K562 (cell line): ENCODE measurements around the gene PRSS38. TPM values are rescaled to one million over a fixed set of nuclear protein-coding genes. Genes with fewer than 3 reads are reported as not detected.

Experiments used
- ATAC-seq: fragments of 200-7000 bp; cut with Tn5 transposase; 3 replicates; pipeline ENCODE4 v1.9.1; 2020; ENCODE audit warnings: moderate library complexity
- BruUV-seq: library from RNA; stranded (reverse); fragments of 400-500 nt; replicated peaks from 2 replicates; lab custom pipeline; 2021; lab: Mats Ljungman, UMichigan
- CTCF ChIA-PET: fragments of 300-600 bp; formaldehyde crosslinking; extraction: SDS; loops from one replicate; lab custom pipeline; 2021; ENCODE audit warnings: low intra/inter-chr PET ratio; lab: Yijun Ruan, JAX
- POLR2A ChIA-PET: fragments of 300-600, 350-650 bp; sonication (Branson Sonifier 250); formaldehyde crosslinking; extraction: SDS; loops from one replicate; lab custom pipeline; 2021; ENCODE audit warnings: antibody characterized with exemption, inconsistent platforms; lab: Yijun Ruan, JAX
- DNase-seq, 4 experiments: peaks; one replicate each; pipeline versions ENCODE4 v3.0.0 to v3.0.0-alpha.2; 2011 to 2018; ENCODE audit warnings: low spot score in 3 of 4, mixed read lengths in 3 of 4; ENCODE audit errors: extremely low read depth in 1 of 4
- FAIRE-seq: peaks from 2 replicates; lab custom pipeline; 2011; peaks lifted over from hg19 to GRCh38; lab: Jason Lieb, UNC
- H2AFZ ChIP-seq: 2 replicates; pipeline ENCODE4 v1.6.0; 2011; ENCODE audit warnings: low read depth, low read length, control low read depth, inconsistent platforms
- H3K27ac ChIP-seq: fragments of 200-600 bp; 3 replicates; pipeline ENCODE4 v1.8.0; 2011; ENCODE audit warnings: low read depth, mild to moderate bottlenecking, control low read depth, inconsistent platforms, low read length, moderate library complexity, mixed read lengths; ENCODE audit errors: extremely low read depth
- H3K27me3 ChIP-seq, 2 experiments: fragments of 300-600 bp in 1 of 2; 2 replicates in 1 of 2; 3 replicates in 1 of 2; pipeline versions ENCODE4 v1.6.0 to v1.8.0; 2011; ENCODE audit warnings: inconsistent platforms in 2 of 2, low read length in 2 of 2, mild to moderate bottlenecking in 1 of 2, mixed read lengths in 1 of 2, moderate library complexity in 1 of 2; ENCODE audit not compliant: control insufficient read depth in 2 of 2, insufficient read depth in 2 of 2
- H3K36me3 ChIP-seq: fragments of 300-600 bp; 3 replicates; pipeline ENCODE4 v1.8.0; 2011; ENCODE audit warnings: mild to moderate bottlenecking, low read length, inconsistent platforms; ENCODE audit not compliant: control insufficient read depth, insufficient read depth
- H3K4me1 ChIP-seq, 2 experiments: fragments of 200-600 bp in 1 of 2; replicated peaks in 1 of 2; 2 replicates in 1 of 2; 3 replicates in 1 of 2; pipeline versions ENCODE4 v1.5.1 to v1.8.0; 2011; ENCODE audit warnings: inconsistent platforms in 2 of 2, low read length in 2 of 2, mild to moderate bottlenecking in 1 of 2, mixed read lengths in 1 of 2, moderate library complexity in 1 of 2; ENCODE audit not compliant: control insufficient read depth in 2 of 2, insufficient read depth in 2 of 2
- H3K4me2 ChIP-seq: 2 replicates; pipeline ENCODE4 v1.6.1; 2011; ENCODE audit warnings: low read length, control low read depth, inconsistent platforms, mixed read lengths; ENCODE audit not compliant: insufficient read depth
- H3K4me3 ChIP-seq: fragments of 200-600 bp; sonication (generic), shearing (Covaris generic); 2 replicates; pipeline ENCODE4 v1.5.1; 2016; ENCODE audit warnings: control low read depth, inconsistent platforms
- H3K79me2 ChIP-seq: fragments of 200-600 bp; 3 replicates; pipeline ENCODE4 v1.8.0; 2011; ENCODE audit warnings: low read length, inconsistent platforms; ENCODE audit not compliant: control insufficient read depth, insufficient read depth
- H3K9ac ChIP-seq, 2 experiments: 2 replicates each; pipeline versions ENCODE4 v1.6.0 to v1.6.1; 2011; ENCODE audit warnings: low read depth in 2 of 2, low read length in 2 of 2, control low read depth in 1 of 2, inconsistent platforms in 1 of 2, mild to moderate bottlenecking in 1 of 2, mixed read lengths in 1 of 2; ENCODE audit not compliant: insufficient read depth in 1 of 2
- H3K9me1 ChIP-seq: one replicate; pipeline ENCODE4 v1.6.0; 2011; ENCODE audit warnings: inconsistent platforms, mild to moderate bottlenecking, low read length, moderate library complexity; ENCODE audit not compliant: control insufficient read depth, insufficient read depth
- H3K9me3 ChIP-seq: replicated peaks from 2 replicates; pipeline ENCODE4 v1.5.1; 2011; ENCODE audit warnings: low read depth, low read length, inconsistent platforms; ENCODE audit not compliant: control insufficient read depth, insufficient read depth
- H4K20me1 ChIP-seq: replicated peaks from 2 replicates; pipeline ENCODE4 v1.6.1; 2011; ENCODE audit warnings: low read length, inconsistent platforms, mixed read lengths; ENCODE audit not compliant: control insufficient read depth, insufficient read depth
- ATF7 ChIP-seq: fragments of 450-650 bp; IDR thresholded peaks from 2 replicates; pipeline ENCODE4 v1.7.1; 2014; ENCODE audit warnings: mild to moderate bottlenecking, moderate library complexity
- FOXA3 ChIP-seq, 2 experiments: fragments of 450-650 bp in 1 of 2; sonication (generic) in 1 of 2; formaldehyde crosslinking; IDR thresholded peaks in 1 of 2; conservative IDR thresholded peaks in 1 of 2; 2 replicates each; pipeline versions ENCODE4 v1.4.0 to v1.8.0; 2020 to 2022; ENCODE audit warnings: mild to moderate bottlenecking in 2 of 2, missing genetic modification reagents in 1 of 2
- FOXK2 ChIP-seq, 2 experiments: fragments of 450-650 bp; IDR thresholded peaks in 1 of 2; conservative IDR thresholded peaks in 1 of 2; 2 replicates each; pipeline ENCODE4 v1.6.1; 2016; ENCODE audit warnings: low read depth in 2 of 2, mild to moderate bottlenecking in 1 of 2
- PKNOX1 ChIP-seq: fragments of 450-650 bp; IDR thresholded peaks from 2 replicates; pipeline ENCODE4 v1.6.1; 2016
- RAD21 ChIP-seq, 2 experiments: fragments of 250-450 bp in 1 of 2; fragments of 450-650 bp in 1 of 2; sonication (Bioruptor Pico) in 1 of 2; formaldehyde crosslinking in 1 of 2; IDR thresholded peaks in 1 of 2; conservative IDR thresholded peaks in 1 of 2; 2 replicates each; pipeline versions ENCODE4 v1.4.0 to v1.8.0; 2020 to 2022; ENCODE audit warnings: mild to moderate bottlenecking in 2 of 2, moderate library complexity in 1 of 2
- RFX1 ChIP-seq: fragments of 450-650 bp; IDR thresholded peaks from 2 replicates; pipeline ENCODE4 v1.6.1; 2016; ENCODE audit warnings: mild to moderate bottlenecking, moderate library complexity
- WGBS: fragments of 100-300 bp; shearing (Covaris generic); methylation state at CpG from one replicate; pipeline ENCODE4 v1.1.6; 2016; ENCODE audit warnings: low coverage, mixed read lengths; ENCODE audit not compliant: insufficient coverage; ENCODE audit errors: missing lambda C conversion rate; 5-methylcytosine and 5-hydroxymethylcytosine counted together
- in situ Hi-C: fragments of 300-500 bp; cut with MboI; formaldehyde crosslinking; loops from 4 replicates; pipeline ENCODE4 v1.15.0; 2018; ENCODE audit warnings: inconsistent platforms, mixed read lengths
- intact Hi-C: fragments of 100-400 bp; cut with micrococcal nuclease; formaldehyde crosslinking; loops from 2 replicates; pipeline ENCODE4 v1.14.2; 2022
- polyA plus RNA-seq, 8 experiments: library from polyadenylated mRNA; depleted of rRNA in 4 of 8; stranded (reverse) in 5 of 8; unstranded in 3 of 8; fragments of >200 nt; fragmentation: Nextera tagmentation in 2 of 8; fragmentation: Illumina TruSeq in 1 of 8; extraction: Ambion mirVana in 2 of 8; extraction: Trizol in 1 of 8; gene quantifications; 2 replicates each; pipeline versions ENCODE4 v1.2.1 to v1.2.3, GENCODE V29; 2011 to 2014; ENCODE audit warnings: inconsistent platforms in 1 of 8, missing spikeins in 1 of 8
- total RNA-seq, 7 experiments: library from RNA; depleted of rRNA in 6 of 7; stranded (reverse); fragments of >200 nt in 6 of 7; fragmentation: Illumina TruSeq in 2 of 7; extraction: Trizol in 2 of 7; gene quantifications; 2 replicates each; pipeline versions ENCODE4 v1.2.1 to v1.2.3, GENCODE V29; 2011 to 2021; ENCODE audit warnings: low replicate concordance in 1 of 7
- TF ChIP-seq, protein P1 (sequence below): sonication (generic); formaldehyde crosslinking; IDR thresholded peaks from 2 replicates; pipeline ENCODE4 v1.8.1; 2023; ENCODE audit warnings: mild to moderate bottlenecking, missing genetic modification reagents, moderate library complexity
- TF ChIP-seq, protein P2 (sequence below): fragments of 450-650 bp; IDR thresholded peaks from 2 replicates; pipeline ENCODE4 v1.6.1; 2017; ENCODE audit warnings: antibody characterized with exemption, mild to moderate bottlenecking
- TF ChIP-seq, protein P3 (sequence below), 3 experiments: IDR thresholded peaks in 2 of 3; conservative IDR thresholded peaks in 1 of 3; 2 replicates each; pipeline ENCODE4 v1.5.1; 2011 to 2012; ENCODE audit warnings: low read length in 3 of 3, mild to moderate bottlenecking in 3 of 3, control low read depth in 2 of 3, improper control_type of control experiment in 1 of 3, inconsistent platforms in 1 of 3, low read depth in 1 of 3, mixed read lengths in 1 of 3, moderate library complexity in 1 of 3; ENCODE audit not compliant: insufficient read depth in 2 of 3

PRSS38 gene
- total and polyA plus RNA-seq, 9 of the 15 experiments (the other 6 are each of a cell fraction or from before 2014, with no cell fraction given): 0.09 to 0.14 TPM; not detected in 7

DNA sequence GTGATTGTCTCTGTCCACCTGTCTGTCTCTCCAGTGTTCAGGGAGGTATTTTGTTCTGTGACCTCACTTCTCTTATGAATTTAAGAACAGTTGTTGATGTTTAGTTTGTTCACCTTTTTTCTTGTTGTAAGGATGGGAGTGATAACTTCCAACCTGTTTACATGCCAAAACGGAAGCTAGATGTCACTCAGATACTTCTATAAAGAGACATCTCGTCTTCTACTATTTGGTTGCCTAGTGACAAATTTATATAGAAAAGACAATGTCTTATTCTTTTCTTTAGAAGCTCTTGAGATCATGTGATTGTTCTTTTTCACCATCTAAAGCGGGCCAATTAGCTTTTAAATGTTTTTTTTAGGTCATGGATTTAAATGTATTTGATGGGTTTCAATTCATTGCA is 33.8 kb downstream of the PRSS38 start:
- no peaks in the 10 kb centered on the region for H3K9me3 ChIP-seq
- peak overlapping the region; percentile 73; the same call in 1 of the 2 replicates for H2AFZ ChIP-seq
- H3K27ac ChIP-seq: peak overlapping the region; percentile 69
- in situ Hi-C loops: no loop called here
- POLR2A ChIA-PET: interaction anchor here (0.6 to 1.4 kb wide), 3 partner anchors 9 to 59 kb away, joined by 3 to 8 read pairs (median 5); no protein-coding TSS in a partner anchor
- no peak for DNase-seq
- peaks cover 5% of the 10 kb centered on the region; the same call in 1 of the 3 replicates for H3K79me2 ChIP-seq
- H3K4me3 ChIP-seq: no peak overlapping the region
- H3K9ac ChIP-seq: peak overlapping the region; percentile 8 to 40; a peak in 2 of 4 replicates
- ATAC-seq: no peak
- TF ChIP-seq FOXA3 (CRISPR knock-in tag; conservative IDR thresholded peaks at IDR 0.05 in 1 of 2, IDR thresholded peaks at IDR 0.05 in 1 of 2) (no peak), PKNOX1 (peak; percentile 44), ATF7 (no peak), FOXK2 (conservative IDR thresholded peaks at IDR 0.05 in 1 of 2, IDR thresholded peaks at IDR 0.05 in 1 of 2; ENCODE audit: low read depth in 2 of 2) (peak in 1 of 2 experiments; percentile 46; a peak in 1 of 4 replicates), RAD21 (CRISPR knock-in tag; conservative IDR thresholded peaks at IDR 0.05 in 1 of 2, IDR thresholded peaks at IDR 0.05 in 1 of 2) (peak; percentile 18 to 32; a peak in 3 of 4 replicates), RFX1 (peak; percentile 68)
- TF ChIP-seq, protein P1, sequence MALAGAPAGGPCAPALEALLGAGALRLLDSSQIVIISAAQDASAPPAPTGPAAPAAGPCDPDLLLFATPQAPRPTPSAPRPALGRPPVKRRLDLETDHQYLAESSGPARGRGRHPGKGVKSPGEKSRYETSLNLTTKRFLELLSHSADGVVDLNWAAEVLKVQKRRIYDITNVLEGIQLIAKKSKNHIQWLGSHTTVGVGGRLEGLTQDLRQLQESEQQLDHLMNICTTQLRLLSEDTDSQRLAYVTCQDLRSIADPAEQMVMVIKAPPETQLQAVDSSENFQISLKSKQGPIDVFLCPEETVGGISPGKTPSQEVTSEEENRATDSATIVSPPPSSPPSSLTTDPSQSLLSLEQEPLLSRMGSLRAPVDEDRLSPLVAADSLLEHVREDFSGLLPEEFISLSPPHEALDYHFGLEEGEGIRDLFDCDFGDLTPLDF (CRISPR knock-in tag): no peak
- TF ChIP-seq, protein P2, sequence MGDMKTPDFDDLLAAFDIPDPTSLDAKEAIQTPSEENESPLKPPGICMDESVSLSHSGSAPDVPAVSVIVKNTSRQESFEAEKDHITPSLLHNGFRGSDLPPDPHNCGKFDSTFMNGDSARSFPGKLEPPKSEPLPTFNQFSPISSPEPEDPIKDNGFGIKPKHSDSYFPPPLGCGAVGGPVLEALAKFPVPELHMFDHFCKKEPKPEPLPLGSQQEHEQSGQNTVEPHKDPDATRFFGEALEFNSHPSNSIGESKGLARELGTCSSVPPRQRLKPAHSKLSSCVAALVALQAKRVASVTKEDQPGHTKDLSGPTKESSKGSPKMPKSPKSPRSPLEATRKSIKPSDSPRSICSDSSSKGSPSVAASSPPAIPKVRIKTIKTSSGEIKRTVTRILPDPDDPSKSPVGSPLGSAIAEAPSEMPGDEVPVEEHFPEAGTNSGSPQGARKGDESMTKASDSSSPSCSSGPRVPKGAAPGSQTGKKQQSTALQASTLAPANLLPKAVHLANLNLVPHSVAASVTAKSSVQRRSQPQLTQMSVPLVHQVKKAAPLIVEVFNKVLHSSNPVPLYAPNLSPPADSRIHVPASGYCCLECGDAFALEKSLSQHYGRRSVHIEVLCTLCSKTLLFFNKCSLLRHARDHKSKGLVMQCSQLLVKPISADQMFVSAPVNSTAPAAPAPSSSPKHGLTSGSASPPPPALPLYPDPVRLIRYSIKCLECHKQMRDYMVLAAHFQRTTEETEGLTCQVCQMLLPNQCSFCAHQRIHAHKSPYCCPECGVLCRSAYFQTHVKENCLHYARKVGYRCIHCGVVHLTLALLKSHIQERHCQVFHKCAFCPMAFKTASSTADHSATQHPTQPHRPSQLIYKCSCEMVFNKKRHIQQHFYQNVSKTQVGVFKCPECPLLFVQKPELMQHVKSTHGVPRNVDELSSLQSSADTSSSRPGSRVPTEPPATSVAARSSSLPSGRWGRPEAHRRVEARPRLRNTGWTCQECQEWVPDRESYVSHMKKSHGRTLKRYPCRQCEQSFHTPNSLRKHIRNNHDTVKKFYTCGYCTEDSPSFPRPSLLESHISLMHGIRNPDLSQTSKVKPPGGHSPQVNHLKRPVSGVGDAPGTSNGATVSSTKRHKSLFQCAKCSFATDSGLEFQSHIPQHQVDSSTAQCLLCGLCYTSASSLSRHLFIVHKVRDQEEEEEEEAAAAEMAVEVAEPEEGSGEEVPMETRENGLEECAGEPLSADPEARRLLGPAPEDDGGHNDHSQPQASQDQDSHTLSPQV: 0 out of 2 replicates have a peak, but pooled peaks have one; percentile 11
- TF ChIP-seq, protein P3, sequence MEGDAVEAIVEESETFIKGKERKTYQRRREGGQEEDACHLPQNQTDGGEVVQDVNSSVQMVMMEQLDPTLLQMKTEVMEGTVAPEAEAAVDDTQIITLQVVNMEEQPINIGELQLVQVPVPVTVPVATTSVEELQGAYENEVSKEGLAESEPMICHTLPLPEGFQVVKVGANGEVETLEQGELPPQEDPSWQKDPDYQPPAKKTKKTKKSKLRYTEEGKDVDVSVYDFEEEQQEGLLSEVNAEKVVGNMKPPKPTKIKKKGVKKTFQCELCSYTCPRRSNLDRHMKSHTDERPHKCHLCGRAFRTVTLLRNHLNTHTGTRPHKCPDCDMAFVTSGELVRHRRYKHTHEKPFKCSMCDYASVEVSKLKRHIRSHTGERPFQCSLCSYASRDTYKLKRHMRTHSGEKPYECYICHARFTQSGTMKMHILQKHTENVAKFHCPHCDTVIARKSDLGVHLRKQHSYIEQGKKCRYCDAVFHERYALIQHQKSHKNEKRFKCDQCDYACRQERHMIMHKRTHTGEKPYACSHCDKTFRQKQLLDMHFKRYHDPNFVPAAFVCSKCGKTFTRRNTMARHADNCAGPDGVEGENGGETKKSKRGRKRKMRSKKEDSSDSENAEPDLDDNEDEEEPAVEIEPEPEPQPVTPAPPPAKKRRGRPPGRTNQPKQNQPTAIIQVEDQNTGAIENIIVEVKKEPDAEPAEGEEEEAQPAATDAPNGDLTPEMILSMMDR (IDR thresholded peaks at IDR 0.05 in 2 of 3, conservative IDR thresholded peaks at IDR 0.05 in 1 of 3; ENCODE audit: insufficient read depth in 2 of 3, low read depth in 1 of 3, low read length in 3 of 3): peak in 1 of 3 experiments; percentile 42; a peak in 2 of 6 replicates
- CTCF ChIA-PET: no interaction called here
- H3K4me2 ChIP-seq: peak overlapping the region; percentile 48; the same call in 1 of the 2 replicates
- FAIRE-seq: no peak
- peaks cover 13 to 36% of the 10 kb centered on the region in 2 experiments for H3K4me1 ChIP-seq
- H3K36me3 ChIP-seq: no peaks in the 10 kb centered on the region
- H3K27me3 ChIP-seq: no peaks in the 10 kb centered on the region
- 6% methylated on average over 3 of the region's 3 CpGs for WGBS
- no peaks in the 10 kb centered on the region for H4K20me1 ChIP-seq
- no TSS peak for BruUV-seq
- intact Hi-C loops: loop anchor here (1.0 kb wide), 1 partner anchor 97 kb away; no protein-coding TSS in a partner anchor
- H3K9me1 ChIP-seq: no peaks in the 10 kb centered on the region
